Caco-2 (cell line): Measurements from ENCODE around the gene NKD2. TPM values are rescaled to one million over a fixed set of nuclear protein-coding genes. Genes with fewer than 3 reads are reported as not detected.

Experiments used
- BruUV-seq: library from RNA; stranded (reverse); fragments of 400-500 nt; replicated peaks from 2 replicates; lab custom pipeline; 2021; lab: Mats Ljungman, UMichigan
- CTCF ChIA-PET: fragments of 300-600 bp; sonication (Branson Sonifier 250); formaldehyde crosslinking; loops from one replicate; lab custom pipeline; 2022; ENCODE audit warnings: antibody characterized with exemption; lab: Charles Lee
- POLR2A ChIA-PET: fragments of 300-600 bp; sonication (Branson Sonifier 250); formaldehyde crosslinking; loops from one replicate; lab custom pipeline; 2022; ENCODE audit warnings: antibody characterized with exemption; lab: Charles Lee
- DNase-seq, 2 experiments: peaks; one replicate each; pipeline versions ENCODE4 v3.0.0 to v3.0.0-alpha.2; 2020 to 2022
- H3K27me3 ChIP-seq: replicated peaks from 2 replicates; pipeline ENCODE4 v1.6.0; 2011; ENCODE audit warnings: low read length; ENCODE audit not compliant: control insufficient read depth, insufficient read depth
- H3K36me3 ChIP-seq: 2 replicates; pipeline ENCODE4 v1.5.1; 2011; ENCODE audit warnings: low read length; ENCODE audit not compliant: control insufficient read depth, insufficient read depth
- H3K4me1 ChIP-seq: fragments of 250-450 bp; sonication (Bioruptor Pico); 2 replicates; pipeline ENCODE4 v1.5.1; 2020; ENCODE audit warnings: mild to moderate bottlenecking
- H3K4me3 ChIP-seq: 2 replicates; pipeline ENCODE4 v1.5.1; 2011; ENCODE audit warnings: low read depth, mild to moderate bottlenecking, control low read depth, low read length
- H3K9me3 ChIP-seq: fragments of 250-450 bp; sonication (Bioruptor Pico); 2 replicates; pipeline ENCODE4 v1.5.1; 2020; ENCODE audit warnings: mild to moderate bottlenecking, moderate library complexity
- H3K27ac Mint-ChIP-seq: one replicate; pipeline ENCODE4 v1.8.0; 2022; ENCODE audit warnings: mixed read lengths; ENCODE audit not compliant: unreplicated experiment
- H3K27me3 Mint-ChIP-seq: one replicate; pipeline ENCODE4 v1.8.0; 2022; ENCODE audit warnings: mixed read lengths; ENCODE audit not compliant: insufficient read depth, unreplicated experiment
- H3K36me3 Mint-ChIP-seq: one replicate; pipeline ENCODE4 v1.8.0; 2022; ENCODE audit warnings: mild to moderate bottlenecking, mixed read lengths; ENCODE audit not compliant: insufficient read depth, unreplicated experiment
- H3K4me1 Mint-ChIP-seq: one replicate; pipeline ENCODE4 v1.8.0; 2022; ENCODE audit warnings: low read depth, mixed read lengths; ENCODE audit not compliant: unreplicated experiment
- H3K4me3 Mint-ChIP-seq: one replicate; pipeline ENCODE4 v1.8.0; 2022; ENCODE audit warnings: mild to moderate bottlenecking, moderate library complexity, mixed read lengths; ENCODE audit not compliant: unreplicated experiment
- H3K9me3 Mint-ChIP-seq: one replicate; pipeline ENCODE4 v1.8.0; 2022; ENCODE audit warnings: mixed read lengths; ENCODE audit not compliant: unreplicated experiment
- intact Hi-C: fragments of 100-400 bp; cut with micrococcal nuclease; formaldehyde crosslinking; loops from one replicate; pipeline ENCODE4 v1.10.0; 2022; ENCODE audit not compliant: unreplicated experiment
- total RNA-seq: library from RNA; stranded (reverse); gene quantifications from 2 replicates; pipeline ENCODE4 v1.2.3, GENCODE V29; 2022
- TF ChIP-seq, protein P1 (sequence below), 2 experiments: fragments of 200-600 bp in 1 of 2; IDR thresholded peaks; 1 replicate in 1 of 2; 2 replicates in 1 of 2; pipeline versions ENCODE4 v1.5.1 to v1.8.0; 2011 to 2022; ENCODE audit warnings: antibody characterized with exemption in 1 of 2, control low read depth in 1 of 2, inconsistent platforms in 1 of 2, low read depth in 1 of 2, low read length in 1 of 2, mild to moderate bottlenecking in 1 of 2, moderate library complexity in 1 of 2; ENCODE audit not compliant: insufficient read depth in 1 of 2, severe bottlenecking in 1 of 2, unreplicated experiment in 1 of 2

Gene NKD2
- total RNA-seq, 1 experiment from 2014 or later = 17.7 TPM

DNA sequence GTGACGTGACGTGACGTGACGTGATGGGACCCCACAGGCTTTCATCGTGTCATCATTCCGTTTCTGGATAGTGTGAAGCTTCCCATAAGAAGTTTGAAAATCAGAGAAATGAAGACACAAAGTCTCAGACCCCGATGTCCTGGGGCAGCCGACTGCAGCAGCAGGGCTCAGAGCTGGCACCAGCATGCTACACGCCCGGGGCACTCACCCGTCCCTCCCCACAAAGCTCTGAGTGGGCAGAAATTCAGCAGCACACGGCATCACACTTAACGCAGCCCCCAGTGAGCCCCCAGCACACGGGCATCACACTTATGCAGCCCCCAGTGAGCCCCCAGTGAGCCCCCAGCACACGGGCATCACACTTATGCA lies 61.1 kb downstream of the NKD2 start:
- Histone ChIP-seq H3K27me3 (no peaks in the 10 kb centered on the region), H3K4me3 (no peak overlapping the region), H3K9me3 (no peaks in the 10 kb centered on the region), H3K4me1 (no peaks in the 10 kb centered on the region), H3K36me3 (peaks cover 1% of the 10 kb centered on the region)
- no peak for DNase-seq
- POLR2A ChIA-PET = no interaction called here
- intact Hi-C loops = no loop called here
- Mint-ChIP-seq H3K36me3 (peaks cover 18% of the 10 kb centered on the region), H3K27ac (no peak overlapping the region), H3K9me3 (no peaks in the 10 kb centered on the region), H3K4me1 (no peaks in the 10 kb centered on the region), H3K27me3 (no peaks in the 10 kb centered on the region), H3K4me3 (no peak overlapping the region)
- CTCF ChIA-PET = no interaction called here
- BruUV-seq = no TSS peak
- TF ChIP-seq, protein P1, sequence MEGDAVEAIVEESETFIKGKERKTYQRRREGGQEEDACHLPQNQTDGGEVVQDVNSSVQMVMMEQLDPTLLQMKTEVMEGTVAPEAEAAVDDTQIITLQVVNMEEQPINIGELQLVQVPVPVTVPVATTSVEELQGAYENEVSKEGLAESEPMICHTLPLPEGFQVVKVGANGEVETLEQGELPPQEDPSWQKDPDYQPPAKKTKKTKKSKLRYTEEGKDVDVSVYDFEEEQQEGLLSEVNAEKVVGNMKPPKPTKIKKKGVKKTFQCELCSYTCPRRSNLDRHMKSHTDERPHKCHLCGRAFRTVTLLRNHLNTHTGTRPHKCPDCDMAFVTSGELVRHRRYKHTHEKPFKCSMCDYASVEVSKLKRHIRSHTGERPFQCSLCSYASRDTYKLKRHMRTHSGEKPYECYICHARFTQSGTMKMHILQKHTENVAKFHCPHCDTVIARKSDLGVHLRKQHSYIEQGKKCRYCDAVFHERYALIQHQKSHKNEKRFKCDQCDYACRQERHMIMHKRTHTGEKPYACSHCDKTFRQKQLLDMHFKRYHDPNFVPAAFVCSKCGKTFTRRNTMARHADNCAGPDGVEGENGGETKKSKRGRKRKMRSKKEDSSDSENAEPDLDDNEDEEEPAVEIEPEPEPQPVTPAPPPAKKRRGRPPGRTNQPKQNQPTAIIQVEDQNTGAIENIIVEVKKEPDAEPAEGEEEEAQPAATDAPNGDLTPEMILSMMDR (IDR thresholded peaks at IDR 0.05; ENCODE audit: insufficient read depth in 1 of 2, low read depth in 1 of 2, low read length in 1 of 2, severe bottlenecking in 1 of 2, unreplicated experiment in 1 of 2) = no peak

DNA sequence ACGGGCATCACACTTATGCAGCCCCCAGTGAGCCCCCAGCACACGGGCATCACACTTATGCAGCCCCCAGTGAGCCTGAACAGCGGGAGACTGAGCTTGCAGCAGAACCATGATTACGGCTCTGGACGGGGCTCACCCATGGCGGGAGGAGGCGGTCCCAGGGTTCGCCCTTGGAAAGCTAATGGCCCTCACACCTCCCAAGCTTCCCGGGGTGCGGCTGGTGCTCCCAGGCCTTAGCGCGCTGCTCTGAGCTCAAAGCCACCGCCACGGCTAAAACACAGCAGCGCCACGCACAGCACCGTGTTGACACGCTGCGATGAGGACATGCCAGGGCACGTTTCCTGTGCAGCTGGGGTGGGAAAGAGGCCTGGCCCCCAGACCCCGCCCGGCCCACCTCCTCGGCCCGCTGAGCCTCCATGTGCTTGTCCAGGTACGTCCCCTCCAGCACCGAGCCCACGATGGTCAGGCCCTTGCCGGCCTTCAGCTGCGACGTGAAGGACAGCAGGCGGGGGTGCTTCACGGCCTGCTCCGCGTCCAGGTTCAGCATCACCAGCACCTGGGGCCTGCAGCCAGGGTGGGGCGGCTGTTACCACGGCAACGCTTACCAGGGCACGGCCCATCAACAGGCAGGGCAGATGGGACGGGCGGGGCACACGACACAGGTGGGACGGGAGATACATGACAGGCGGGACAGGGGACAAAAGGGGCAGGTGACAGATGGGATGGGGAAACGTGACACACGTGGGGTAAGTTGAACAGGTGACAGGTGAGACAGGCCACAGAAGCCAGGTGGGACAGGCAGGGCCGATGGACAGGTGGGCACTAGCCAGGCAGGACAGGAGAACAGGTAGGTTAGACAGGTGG lies 64.9 kb downstream of the NKD2 start:
- intact Hi-C loops = no loop called here
- POLR2A ChIA-PET = no interaction called here

DNA sequence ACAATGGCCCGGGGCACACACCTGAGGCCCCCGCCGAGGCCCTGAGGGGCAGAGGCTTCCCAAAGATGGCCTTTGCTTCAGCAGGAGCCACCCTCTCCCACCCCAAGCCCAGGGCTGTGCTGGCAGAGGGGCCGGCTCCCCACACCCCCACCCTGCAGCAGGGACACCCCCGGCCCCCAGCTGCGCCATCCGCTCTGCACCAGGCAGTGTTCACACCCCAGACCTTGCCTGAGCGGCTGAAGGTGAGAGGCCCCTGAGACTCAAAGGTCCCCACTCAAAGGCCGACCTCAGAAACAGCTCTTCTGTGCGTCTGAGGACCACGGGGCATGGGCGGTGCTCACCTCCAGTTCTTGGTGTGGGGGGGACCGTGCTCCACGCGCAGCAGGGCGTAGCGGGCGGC lies 65.6 kb downstream of the NKD2 start:
- POLR2A ChIA-PET = no interaction called here
- intact Hi-C loops = no loop called here
- Histone ChIP-seq H3K4me1 (no peaks in the 10 kb centered on the region), H3K27me3 (no peaks in the 10 kb centered on the region), H3K36me3 (no peaks in the 10 kb centered on the region; the same call in 1 of the 2 replicates), H3K9me3 (no peaks in the 10 kb centered on the region), H3K4me3 (no peak overlapping the region)
- BruUV-seq = no TSS peak
- no peak for DNase-seq
- TF ChIP-seq, protein P1 (IDR thresholded peaks at IDR 0.05; ENCODE audit: insufficient read depth in 1 of 2, low read depth in 1 of 2, low read length in 1 of 2, severe bottlenecking in 1 of 2, unreplicated experiment in 1 of 2) = no peak
- Mint-ChIP-seq H3K4me3 (no peak overlapping the region), H3K4me1 (no peaks in the 10 kb centered on the region), H3K9me3 (no peaks in the 10 kb centered on the region), H3K36me3 (peaks cover 6% of the 10 kb centered on the region), H3K27me3 (no peaks in the 10 kb centered on the region), H3K27ac (no peak overlapping the region)
- CTCF ChIA-PET = no interaction called here

More for the DNA sequence above, 64.9 kb downstream of the NKD2 start:
- Histone ChIP-seq H3K27me3 (no peaks in the 10 kb centered on the region), H3K4me3 (no peak overlapping the region), H3K4me1 (no peaks in the 10 kb centered on the region), H3K36me3 (peaks cover 1% of the 10 kb centered on the region), H3K9me3 (no peaks in the 10 kb centered on the region)
- no TSS peak for BruUV-seq
- Mint-ChIP-seq H3K4me1 (no peaks in the 10 kb centered on the region), H3K9me3 (no peaks in the 10 kb centered on the region), H3K27ac (no peak overlapping the region), H3K27me3 (no peaks in the 10 kb centered on the region), H3K36me3 (peaks cover 6% of the 10 kb centered on the region), H3K4me3 (no peak overlapping the region)
- DNase-seq = no peak
- TF ChIP-seq, protein P1 (IDR thresholded peaks at IDR 0.05; ENCODE audit: insufficient read depth in 1 of 2, low read depth in 1 of 2, low read length in 1 of 2, severe bottlenecking in 1 of 2, unreplicated experiment in 1 of 2) = no peak
- CTCF ChIA-PET = no interaction called here
